Activated CD4-positive, alpha-beta T cell treated with anti-CD3 and anti-CD28 coated beads for 24 hours (primary cell): ENCODE data around the gene PDCD7.
"Not testable (repeated sequence)": the region's sequence is repeated elsewhere in the genome, so short reads cannot be mapped to it uniquely, and the experiment has no call there.

Source experiments
- DNase-seq, 2 donors: peaks; one replicate each; pipeline ENCODE4 v3.0.0-alpha.2; 2020; ENCODE audit warnings: low read depth in 2 of 2

PDCD7 gene, protein sequence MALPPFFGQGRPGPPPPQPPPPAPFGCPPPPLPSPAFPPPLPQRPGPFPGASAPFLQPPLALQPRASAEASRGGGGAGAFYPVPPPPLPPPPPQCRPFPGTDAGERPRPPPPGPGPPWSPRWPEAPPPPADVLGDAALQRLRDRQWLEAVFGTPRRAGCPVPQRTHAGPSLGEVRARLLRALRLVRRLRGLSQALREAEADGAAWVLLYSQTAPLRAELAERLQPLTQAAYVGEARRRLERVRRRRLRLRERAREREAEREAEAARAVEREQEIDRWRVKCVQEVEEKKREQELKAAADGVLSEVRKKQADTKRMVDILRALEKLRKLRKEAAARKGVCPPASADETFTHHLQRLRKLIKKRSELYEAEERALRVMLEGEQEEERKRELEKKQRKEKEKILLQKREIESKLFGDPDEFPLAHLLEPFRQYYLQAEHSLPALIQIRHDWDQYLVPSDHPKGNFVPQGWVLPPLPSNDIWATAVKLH

DNA sequence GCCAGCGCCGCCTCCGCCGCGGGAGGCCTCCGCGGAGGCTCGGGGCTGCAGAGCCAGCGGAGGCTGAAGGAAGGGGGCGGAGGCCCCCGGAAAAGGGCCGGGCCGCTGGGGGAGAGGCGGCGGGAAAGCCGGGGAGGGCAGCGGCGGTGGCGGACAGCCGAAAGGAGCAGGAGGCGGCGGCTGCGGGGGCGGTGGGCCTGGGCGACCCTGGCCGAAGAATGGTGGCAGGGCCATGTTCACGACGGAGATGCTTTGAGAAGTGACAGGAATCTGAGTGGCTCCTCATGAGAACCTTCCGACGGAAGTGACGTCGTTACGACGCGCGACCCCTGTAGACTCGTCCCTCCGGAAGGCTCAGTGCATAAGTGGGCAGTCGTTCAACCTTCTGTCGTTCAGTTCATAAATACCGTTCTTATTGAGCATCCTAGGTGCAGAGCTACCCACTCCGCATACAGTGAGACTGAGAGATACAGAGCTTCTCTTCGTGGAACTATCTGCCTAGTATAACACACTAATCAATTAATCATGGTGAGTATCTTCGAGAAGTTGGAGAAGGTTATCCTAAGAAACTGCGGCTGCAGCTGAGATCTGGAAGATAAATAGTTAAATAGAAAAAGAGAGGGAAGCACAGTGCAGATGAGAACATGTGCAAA, at the start of gene PDCD7:
Gene PDCD7, minus strand, starts transcription at position 261 of the 653 bp plus-strand sequence. Its CDS starts 27 bp downstream, at position 234.
- DNase-seq, result peak; percentile 63 to 64

DNA sequence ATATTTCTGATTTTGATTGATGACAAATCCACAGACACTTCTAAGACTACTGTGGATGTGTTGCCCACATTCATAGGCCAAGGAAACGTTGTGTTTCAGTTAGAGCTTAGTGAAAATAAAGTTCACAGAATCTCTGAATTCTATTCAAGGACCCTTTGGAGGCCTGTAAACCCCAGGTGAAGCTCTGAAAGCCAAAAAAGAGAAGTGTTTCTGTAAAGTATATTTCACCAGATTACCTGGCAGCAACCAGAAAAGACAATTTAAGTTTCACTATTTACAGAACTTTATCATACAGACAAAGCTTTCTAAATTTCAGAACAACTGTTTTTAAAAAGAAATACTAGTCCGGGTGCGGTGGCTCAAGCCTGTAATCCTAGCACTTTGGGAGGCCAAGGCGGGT, 48.9 kb upstream of the PDCD7 start:
- DNase-seq, result no peak

DNA sequence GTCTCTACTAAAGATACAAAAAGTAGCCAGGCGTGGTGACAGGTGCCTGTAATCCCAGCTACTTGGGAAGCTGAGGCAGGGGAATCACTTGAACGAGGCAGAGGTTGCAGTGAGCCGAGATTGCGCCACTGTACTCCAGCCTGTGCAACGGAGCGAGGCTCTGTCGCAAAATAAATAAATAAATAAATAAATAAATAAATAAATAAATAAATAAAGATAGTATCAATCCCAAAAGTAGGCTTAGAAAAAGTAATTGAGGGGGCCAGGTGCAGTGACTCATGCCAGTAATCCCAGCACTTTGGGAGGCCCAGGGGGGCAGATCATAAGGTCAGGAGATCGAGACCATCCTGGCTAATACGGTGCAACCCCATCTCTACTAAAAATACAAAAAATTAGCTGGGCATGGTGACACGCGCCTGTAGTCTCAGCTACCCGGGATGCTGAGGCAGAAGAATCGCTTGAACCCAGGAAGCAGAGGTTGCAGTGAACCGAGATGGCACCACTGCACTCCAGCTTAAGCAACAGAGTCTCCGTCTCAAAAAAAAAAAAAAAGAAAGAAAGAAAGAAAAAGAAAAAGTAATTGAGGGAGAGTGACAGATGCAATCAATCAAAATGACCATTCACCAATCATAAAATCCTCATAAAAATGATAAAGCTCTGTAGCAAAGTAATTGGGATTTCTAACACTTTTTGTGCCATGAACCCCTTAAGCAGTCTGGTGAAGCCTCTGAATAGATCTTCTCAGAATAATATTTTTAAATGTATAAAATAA, 48.2 kb upstream of the PDCD7 start:
- not testable (repeated sequence) for DNase-seq

DNA sequence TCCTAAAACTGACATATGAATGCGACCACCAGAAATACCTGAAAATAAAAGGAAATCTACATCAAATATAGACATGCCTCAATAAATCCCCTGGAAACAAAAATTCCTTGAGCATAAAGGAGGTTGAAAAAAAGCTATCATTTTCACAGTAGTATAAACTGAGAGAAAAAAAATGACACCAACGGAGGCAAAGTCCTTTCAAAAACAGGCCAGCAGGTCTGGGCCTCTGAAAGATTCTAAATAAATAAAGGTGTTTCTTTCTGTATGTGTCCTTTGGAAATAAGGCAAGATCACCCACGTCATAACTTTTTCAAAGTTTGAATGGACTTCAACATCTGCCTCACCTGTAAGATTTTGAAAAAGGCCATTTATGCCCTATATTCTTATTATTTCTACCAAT, 46.6 kb upstream of the PDCD7 start:
- DNase-seq, result no peak

DNA sequence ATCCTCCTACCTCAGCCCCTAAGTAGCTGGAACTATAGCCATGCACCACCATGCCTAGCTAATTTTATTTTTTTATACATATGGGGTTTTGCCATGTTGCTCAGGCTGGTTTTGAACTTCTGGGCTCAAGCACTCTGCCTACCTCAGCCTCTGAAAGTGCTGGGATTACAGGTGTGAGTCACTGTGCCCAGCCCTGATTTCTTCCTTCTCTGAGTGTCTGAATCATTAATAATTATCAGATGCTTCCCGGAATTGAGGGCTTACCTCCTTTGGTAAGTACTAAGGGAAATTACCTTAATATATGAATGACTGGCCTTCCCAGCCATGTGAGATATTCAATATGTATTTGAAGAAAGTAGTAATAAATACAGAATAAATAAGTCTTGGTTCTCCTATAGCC, 44.3 kb upstream of the PDCD7 start:
- DNase-seq, result no peak

DNA sequence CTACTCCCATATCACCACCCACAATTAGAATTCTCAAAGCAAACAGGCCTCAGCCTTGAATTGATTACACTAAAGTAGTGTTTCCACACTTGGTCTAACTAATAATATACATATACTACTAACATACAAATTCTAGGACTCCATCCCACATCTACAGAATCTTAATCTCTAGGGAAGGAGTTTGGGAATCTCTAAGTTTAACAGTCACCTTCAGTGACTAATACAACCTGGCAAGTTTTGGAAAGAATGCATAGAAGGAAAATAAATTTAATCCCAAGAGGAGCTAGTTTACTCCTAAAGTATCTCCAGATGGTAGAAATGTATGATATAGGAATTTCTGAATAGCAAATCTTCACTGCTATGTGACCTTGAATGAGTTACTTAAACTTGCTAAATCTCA, 42.4 kb upstream of the PDCD7 start:
- no peak for DNase-seq

DNA sequence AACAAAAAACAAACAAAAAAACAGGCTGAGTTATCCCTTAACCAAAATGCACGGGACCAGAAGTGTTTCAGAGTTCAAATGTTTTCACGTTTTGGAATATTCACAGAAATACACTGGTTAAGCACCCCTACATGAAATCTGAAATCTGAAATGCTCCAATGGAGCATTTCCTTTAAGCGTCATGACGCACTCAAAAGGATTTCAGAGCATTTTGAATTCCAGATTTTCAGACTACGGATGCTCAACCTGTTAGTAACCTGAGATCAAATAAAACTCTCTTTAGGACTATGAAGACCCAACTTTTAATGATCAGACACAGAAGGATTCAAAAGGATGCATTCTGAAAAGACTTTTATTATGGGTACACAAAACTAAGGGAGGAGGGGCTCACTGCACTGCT, 41.9 kb upstream of the PDCD7 start:
- no peak for DNase-seq

DNA sequence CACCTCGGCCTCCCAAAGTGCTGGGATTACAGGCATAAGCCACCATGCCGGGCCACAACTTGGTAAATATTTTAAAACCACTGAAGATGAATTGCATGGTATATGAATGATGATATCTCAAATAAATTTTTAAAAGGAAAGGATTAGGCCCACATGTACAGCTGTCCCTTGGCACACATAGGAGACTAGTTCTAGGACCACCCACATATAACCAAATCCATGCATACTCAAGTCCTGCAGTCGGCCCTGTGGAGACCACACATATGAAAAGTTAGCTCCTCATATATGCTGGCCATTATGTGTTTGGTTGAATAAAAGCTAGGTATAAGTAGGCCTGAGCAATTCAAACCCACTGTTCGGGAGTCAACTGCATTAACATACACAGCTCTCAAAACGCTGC, 40.9 kb upstream of the PDCD7 start:
- no peak for DNase-seq

DNA sequence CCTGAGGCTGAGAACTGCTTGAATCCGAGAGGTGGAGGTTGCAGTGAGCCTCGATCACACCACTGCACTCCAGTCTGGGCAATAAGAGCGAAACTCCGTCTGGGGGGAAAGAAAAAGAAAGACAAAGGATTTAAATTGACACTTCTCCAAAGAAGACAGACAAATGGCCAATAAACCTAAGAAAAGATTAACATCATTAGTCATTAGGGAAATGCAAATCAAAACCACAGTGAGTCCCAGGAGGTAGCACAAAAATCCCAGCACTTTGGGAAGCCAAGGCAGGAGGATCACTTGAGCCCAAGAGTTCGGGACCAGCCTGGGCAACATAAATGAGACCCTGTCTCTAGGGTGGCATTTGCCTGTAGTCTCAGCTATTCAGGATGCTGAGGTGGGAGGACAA, 38.9 kb upstream of the PDCD7 start:
- DNase-seq, result no peak

DNA sequence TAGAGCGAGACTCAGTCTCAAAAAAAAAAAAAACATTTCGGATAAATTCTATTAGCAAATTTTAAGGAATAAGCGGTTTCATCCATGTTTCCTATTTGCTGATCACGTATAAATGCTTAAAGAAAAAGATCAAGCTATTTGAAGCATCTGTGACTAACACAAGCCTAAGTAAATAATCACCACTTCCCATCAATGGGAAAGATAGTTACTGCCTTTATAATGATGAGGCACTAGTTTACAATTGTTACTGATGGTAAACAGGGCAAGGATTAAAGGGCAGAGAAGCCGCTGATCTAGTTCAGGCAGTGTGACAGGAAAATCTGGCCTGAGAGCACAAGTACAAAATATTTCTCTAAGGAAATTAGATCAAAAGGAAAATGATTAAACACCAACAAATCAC, 37.8 kb upstream of the PDCD7 start:
- no peak for DNase-seq

DNA sequence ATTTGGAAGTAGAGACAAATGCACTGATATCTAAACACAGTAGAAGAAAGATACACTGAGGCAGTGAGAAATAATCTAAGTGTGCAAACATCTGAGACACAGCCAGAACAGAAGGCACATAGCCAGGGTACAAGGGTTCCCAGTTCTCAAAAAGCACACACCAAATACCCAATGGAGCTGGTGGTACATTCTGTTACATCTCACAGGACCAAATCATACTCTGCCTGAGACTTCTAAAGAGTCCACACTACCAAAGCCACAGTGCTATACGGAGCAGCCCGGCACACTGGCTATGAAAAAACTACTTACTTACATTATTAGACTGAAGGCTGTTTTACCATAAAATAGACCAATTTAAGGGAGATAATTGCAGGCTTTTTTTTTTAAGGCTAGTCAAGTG, 32.3 kb upstream of the PDCD7 start:
- no peak for DNase-seq

DNA sequence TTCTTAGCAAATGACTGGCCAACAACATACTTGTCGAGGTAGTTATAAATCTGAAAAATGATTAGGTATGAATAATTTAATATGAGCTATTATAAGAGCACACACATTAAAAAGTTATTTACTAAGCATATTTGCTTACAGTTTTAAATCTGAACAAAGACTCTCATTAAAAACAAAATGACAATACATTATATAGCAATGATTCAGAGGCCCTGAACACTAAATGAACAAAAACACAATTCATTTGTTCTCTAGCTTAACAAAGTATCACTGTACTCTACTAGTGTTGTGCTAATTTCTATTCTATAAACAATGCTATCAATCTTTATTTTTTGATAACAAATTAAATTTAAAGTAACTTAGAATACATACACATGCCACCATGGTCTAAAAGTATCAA, 30.5 kb upstream of the PDCD7 start:
- DNase-seq, result no peak

DNA sequence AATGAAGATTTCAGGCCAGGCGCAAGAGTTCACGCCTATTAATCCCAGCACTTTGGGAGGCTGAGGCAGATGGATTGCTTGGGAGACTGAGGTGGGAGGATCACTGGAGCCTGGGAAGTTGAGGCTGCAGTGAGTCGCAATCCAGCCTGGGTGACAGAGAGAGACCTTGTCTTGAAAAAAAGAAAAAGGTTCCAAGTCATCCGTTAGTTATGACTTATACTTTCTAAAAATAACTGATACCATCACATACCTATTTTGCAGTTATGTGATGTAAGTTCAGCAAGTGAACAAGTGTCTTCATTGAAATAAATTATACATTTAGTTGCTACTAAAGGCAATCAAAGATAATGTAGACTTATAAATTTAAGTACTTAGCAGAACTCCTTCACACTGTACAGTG, 29.4 kb upstream of the PDCD7 start:
- DNase-seq, result no peak

DNA sequence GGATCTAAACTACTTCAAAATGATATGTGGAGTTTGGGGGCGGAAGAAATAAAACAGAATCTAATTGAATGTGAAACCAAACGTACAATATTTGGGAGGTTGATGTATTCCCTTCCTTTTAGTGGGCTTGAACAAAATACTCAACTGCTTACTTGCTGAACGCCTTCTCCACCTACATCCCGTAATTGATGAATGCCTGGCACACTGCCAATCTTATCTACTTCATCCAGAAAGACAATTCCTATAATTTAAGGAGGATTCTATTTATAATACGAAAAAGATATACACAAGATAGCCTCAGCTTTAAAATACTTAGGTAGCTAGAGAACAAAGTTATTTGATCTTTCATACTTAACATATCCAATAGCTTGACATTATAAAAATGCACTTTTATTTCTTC, 23.1 kb upstream of the PDCD7 start:
- no peak for DNase-seq

DNA sequence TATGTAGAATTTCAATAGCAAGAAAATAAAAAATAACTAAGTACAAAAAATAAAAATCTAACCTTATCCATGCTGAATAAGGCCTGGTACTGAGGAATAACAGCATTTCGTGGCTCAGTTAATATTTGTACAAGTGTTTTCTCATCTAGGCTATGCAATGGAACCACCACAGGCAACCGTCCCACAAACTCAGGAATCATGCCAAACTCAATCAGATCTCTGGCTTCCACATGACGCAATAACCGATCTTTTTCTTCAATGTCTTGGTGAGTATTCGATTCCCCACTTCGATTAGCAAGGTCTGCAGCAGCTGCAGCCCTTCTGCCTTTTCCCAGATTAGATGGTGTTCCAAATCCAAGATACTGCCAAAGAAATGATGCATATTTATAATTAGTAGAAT, 21.1 kb upstream of the PDCD7 start:
- no peak for DNase-seq

DNA sequence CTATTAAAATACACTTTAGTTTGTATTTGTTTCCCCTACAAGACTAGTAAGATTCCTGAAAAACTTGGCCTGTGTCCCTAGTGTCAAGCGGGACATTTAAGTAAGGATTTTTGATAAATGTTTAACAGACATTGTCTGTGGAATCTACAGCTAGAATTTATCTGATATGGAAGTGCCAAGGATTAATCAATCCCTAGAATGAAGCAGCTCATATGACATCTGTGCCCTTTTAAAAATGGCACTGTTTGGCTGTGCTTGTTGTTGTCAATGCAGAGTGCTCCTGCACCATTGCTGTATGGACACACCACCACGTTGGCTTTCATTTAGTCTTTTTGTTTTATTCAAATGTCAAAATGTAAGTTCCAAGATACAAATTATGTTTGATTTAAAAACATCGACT, 14.3 kb upstream of the PDCD7 start:
- no peak for DNase-seq

DNA sequence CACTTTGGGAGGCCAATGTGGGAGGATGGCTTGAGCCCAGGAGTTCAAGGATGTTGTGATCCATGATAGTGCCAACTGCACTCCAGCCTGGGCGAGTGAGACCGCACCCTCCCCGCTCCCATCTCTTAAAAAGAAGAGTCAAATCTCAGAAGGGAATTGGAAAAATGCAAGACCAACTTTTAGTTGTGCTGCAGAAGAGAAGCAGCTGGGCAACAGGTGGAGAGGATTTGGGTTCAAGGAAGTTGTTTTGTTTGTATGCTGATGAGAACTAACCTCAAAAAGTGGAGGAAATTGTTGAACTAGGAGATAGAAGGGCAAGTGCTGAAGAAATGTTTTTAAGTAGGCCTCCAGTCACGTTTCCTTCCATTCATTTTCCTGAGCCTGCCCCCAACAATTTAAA, 12.8 kb upstream of the PDCD7 start:
- no peak for DNase-seq

DNA sequence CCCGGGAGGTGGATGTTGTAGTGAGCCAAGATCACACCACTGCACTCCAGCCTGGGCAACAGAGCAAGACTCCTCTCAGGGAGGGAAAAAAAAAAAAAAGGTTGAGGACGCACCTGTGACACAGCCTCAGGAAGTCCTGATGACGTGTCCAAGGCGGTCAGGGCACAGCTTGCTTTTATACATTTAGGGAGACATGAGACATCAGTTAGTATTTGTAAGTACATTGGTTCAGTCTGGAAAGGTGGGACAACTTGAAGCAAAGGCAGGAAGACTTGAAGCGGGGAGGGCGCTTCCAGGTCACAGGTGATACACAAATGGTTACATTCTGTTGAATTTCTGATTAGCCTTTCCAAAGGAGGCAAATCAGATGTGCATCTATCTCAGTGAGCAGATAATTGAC, 5.0 kb upstream of the PDCD7 start:
- DNase-seq, result not testable (repeated sequence)

DNA sequence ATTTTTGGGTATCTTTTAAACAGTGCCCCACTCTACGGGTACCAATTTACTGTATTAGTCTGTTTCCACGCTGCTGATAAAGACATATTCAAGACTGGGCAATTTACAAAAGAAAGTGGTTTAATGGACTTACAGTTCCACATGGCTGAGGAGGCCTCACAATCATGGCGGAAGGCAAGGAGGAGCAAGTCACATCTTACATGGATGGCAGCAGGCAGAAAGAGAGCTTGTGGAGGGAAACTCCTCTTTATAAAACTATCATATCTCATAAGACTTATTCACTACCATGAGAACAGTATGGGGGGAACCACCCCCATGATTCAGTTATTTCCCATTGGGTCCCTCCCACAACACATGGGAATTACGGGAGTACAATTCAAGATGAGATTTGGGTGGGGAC, 4.3 kb upstream of the PDCD7 start:
- not testable (repeated sequence) for DNase-seq

DNA sequence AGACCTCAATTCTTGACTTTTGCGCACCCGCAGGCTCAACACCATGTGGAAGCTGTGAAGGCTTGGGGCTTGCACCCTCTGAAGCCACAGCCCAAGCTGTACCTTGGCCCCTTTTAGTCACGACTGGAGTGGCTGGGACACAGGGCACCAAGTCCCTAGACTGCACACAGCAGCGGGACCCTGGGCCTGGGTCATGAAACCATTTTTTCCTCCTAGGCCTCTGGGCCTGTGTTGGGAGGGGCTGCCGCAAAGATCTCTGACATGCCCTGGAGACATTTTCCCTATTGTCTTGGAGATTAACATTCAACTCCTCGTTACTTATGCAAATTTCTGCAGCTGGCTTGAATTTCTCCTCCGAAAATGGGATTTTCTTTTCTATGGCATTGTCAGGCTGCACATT, 3.5 kb upstream of the PDCD7 start:
- not testable (repeated sequence) for DNase-seq

DNA sequence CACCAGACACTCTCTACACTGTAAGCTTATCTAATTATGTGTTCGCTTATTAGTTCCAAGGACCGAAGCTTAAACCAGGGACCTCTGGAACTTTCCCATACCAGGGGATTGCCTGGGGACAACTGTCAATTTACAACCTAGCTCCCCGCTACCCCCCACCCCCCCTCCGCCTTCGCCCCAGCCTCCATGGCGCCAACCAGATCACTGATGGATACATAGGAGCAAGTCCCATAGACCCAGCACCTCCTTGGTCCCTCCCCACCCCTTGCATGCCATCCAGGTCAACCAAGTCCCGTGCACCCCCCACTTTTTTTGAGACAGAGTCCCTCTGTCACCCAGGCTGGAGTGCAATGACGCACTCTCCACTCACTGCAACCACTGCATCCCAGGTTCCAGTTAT, 930 bp upstream of the PDCD7 start:
- DNase-seq, result no peak

DNA sequence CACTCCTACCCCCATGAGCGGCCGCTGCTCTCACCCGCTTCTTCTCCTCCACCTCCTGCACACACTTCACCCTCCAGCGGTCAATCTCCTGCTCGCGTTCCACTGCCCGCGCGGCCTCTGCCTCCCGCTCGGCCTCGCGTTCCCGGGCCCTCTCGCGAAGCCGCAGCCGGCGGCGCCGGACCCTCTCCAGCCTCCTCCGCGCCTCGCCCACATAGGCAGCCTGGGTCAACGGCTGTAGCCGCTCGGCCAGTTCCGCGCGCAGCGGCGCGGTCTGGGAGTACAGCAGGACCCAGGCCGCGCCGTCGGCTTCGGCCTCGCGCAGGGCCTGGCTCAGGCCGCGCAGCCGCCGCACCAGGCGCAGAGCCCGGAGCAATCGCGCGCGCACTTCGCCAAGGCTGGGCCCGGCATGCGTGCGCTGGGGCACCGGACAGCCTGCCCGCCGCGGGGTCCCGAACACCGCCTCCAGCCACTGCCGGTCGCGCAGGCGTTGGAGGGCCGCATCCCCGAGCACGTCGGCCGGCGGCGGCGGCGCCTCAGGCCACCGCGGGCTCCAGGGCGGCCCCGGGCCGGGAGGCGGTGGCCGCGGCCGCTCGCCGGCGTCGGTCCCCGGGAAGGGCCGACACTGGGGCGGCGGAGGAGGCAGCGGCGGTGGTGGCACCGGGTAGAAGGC, 595 bp downstream of the PDCD7 start:
- DNase-seq, result no peak
